Glomerular endothelial cell (primary cell): ENCODE results near the gene ATP8B3. TPM values are rescaled to one million over a fixed set of nuclear protein-coding genes. Genes with fewer than 3 reads are reported as not detected.

Experiments
- DNase-seq: peaks from one replicate; pipeline ENCODE4 v3.0.0-alpha.2; 2011; ENCODE audit warnings: low read depth, low spot score; ENCODE audit errors: extremely low read depth
- total RNA-seq: library from RNA; depleted of rRNA; stranded (reverse); fragments of >200 nt; gene quantifications from 2 replicates; pipeline ENCODE4 v1.2.3, GENCODE V29; 2015

ATP8B3 gene
- total RNA-seq, 1 donor from 2014 or later = 1.5 TPM

DNA sequence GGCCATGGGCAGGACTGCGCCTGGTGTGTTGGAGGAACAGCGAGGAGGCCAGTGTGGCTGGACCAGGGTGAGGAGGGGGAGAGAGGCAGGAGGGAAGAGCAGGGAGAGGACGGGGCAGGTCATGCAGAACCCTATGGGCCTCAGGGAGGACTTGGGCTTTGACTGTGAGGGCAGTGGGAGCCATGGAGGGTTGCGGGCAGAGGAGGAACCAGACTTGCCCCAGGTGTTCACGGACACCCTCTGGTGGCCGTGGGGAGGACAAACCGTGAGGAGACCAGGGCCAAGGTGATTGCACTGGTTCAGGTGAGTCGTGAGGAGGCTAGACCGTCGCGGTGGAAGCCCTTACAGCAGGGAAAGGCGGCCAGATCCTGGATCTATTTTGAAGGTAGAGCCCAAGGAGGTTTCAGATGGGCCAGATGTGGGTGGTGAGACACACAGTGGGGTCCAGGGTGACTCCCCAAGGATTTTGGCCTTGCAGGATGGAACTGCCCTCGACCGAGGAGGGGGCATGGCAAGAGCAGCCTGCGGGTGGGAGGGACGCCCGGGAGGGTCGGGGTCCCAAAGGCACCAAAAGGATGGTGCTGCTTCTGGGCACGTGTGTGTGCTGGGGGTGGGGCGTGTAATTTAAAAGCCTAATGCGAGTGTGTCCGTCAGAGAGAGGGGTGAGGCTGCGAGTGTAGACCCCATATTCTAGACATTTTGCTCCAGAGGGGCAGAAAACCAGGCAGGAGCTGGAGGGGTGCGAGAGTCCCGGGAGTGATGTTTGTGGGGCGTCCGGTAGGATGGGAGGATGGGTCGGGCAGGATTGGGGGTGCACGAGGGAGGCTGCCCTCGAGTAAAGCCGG, 39.0 kb upstream of the ATP8B3 start:
- no peak for DNase-seq

DNA sequence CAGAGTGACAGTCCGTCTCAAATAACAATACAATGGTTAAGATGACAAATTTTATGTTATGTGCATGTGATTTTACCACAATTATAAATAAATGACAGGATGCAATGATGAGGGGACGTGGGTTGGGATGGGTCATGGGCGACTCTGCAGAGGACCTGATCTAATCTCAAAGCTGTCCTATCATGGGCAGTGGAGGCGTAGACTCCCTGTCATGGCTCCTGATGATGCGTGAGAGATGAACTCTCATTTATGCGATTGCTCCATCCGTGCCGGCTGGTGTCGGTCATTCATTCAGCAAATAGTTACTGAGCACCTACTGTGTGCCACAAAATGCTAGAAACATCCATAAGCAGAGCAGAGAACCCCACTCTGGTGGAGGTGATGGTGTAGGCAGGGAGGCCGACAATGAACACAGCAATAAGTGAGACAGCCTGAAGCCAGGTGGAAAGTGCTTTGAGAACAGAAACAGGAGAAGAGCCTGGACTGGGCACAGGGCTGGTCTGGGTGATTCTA, 37.9 kb upstream of the ATP8B3 start:
- no peak for DNase-seq

DNA sequence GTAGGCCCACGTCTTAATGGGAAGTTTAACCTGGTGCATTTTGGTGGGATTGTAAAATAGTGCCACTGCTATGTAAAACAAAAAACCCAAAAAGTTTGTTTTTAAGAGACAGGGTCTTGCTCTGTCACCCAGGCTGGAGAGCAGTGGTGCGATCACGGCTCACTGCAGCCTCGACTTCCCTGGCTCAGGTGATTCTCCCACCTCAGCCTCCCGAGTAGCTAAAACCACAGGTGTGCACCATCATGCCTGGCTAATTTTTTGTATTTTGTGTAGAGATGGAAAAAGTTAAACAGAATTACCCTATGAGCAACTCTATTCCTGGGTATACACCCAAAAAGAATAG, 37.0 kb upstream of the ATP8B3 start:
- DNase-seq = no peak

DNA sequence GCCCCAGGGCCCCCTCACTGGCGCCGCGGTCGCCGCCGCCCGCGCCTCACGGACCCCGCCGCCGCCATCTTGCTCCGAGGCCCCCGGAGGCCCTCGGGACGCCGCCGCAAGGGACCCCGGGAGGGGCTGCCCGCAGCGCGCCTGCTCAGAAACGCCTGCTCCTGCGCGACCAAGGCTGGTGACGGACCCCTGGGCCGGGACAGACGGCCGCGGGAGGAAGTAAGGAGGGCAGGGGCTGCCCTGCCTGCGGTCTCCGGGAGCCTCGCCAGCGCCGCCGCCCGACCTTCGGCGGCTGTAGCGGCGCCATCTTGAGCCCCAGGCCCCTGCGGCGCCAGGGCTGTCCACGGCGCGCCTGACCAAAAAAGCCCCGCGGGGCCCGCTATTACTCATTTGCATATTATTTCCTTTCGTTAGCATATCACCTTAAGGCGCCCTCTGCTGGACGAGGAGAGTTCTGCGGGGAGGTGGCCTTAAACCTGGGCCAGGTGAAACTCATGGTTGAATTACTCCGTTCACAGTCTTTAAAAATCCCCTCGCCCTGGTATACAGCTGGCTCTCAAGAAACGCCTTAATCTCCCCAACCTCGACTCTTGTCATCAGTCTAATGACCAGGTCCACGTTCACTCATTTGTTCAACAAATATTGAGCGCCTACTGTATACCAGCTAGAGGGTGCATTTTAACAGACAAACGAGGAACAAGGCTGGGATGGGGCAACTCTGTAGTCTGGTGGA, 36.5 kb upstream of the ATP8B3 start, which contains the start of gene REXO1:
REXO1 (minus strand) TSS at position 85 of the 733 bp plus-strand sequence. CDS start 125 bp downstream, outside the sequence.
- DNase-seq = peak; percentile 57

DNA sequence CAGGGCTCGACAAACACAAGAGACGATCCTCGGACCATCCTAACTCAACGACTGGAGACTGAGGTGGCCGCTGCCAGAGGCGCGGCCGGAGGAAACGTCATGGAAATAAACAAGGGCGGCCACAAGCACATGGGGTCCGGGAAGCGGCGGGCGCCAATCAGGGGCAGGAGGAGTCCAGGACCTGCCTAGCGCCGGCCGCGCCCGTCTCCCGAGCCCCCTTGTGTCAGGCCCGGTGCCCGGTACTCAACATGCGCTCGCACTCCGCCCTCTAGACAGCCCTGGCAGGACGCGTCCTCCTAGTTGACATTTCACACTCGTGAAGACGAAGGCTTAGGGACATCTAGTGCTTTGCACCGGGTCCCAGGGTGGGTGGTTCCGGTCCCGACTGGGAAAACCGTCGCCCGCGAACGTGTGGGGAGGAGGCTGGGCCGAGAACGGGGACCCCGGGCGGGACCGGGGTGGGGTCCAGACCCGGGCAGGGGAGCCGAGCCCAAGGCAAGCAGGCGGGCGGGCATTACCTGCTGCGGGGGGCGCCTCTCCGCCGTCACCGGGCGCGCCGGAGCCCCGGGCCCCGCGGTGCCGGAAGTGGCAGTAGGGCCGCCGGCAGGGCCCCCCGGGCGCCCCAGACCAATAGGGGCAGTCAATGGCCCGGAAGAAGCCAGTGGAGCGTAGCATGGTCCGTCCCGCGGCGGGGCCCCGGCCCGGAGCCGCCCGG, 35.8 kb upstream of the ATP8B3 start:
- no peak for DNase-seq

DNA sequence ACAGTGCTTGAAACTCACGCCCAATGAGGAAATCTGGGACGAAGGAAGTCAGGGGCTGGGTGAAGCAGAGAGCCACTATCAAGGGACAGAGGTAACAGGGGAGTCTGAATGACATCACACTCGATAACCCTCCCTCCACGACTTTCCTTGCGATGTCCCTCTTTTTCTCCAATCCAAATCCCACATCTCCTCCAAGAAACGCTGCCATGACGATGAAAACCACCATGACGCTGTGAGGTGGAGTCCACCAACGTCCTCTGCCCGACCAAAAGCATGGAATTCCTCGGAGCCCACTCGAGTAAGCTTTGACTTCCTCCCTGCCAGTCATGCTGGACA, 35.2 kb upstream of the ATP8B3 start:
- DNase-seq = no peak

DNA sequence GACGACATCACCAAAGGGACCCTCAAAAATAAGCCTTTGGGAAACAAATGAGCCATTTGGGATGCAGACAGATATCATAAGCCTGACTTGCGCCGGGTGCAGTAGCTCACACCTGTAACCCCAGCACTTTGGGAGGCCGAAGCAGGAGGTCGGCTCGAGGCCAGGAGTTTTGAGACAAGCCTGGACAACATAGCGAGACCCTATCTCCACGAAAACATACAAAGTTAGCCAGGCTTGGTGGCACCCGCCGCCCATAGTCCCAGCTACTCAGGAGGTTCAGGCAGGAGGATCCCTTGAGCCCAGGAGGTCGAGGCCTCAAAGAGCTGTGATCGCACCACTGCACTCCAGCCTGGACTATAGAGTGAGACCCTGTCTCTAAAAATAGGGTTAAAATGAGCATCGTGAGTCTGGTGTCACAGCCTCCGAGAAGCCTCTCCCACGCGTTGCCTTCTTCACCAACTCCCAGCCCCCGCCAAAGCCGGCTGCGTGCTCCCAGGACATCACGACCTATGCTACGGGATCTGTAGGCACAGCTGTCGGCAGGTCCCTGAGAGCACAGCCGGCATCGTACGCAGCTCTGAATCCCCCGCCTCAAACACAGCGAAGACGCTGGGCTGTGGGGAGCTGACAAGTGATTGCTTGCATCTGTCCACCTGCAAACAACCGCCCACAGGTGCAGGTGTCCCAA, 34.6 kb upstream of the ATP8B3 start:
- no peak for DNase-seq

DNA sequence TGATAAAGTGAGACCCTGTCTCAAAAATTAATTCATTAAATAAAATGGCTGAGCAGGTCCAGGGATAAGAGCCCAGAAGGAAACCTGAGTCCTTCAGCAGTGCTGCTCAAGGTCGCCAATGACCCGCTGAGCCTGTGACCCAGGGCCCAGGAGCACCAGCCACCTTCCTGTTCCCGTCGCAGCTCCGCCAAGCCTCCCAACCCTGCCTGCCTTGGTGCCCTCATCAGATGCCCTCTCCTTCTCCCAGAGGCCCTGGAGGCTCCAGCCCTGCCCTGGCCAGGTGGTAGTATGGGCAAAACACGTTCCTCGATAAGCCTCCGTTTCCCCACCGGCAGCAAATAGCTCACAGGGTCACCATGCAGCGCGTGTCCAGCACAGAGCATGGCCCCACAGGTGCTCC, 33.6 kb upstream of the ATP8B3 start:
- no peak for DNase-seq

DNA sequence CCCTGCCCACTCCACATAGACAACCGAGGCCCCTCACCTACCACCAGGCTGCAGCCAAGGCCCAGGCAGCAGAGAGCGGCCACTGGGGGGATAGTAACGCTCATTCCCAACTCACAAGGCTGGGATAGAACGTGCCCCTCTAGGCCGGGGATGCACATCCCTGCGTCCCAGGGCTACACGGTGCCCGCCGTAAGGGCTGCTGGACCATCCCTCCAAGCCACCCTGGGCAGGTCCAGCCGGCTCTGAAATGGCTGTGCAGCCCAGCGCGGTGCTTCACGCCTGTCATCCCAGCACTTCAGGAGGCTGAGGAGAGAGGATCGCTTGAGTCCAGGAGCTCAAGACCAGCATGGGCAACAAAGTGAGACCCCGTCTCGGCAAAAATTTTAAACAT, 33.0 kb upstream of the ATP8B3 start:
- no peak for DNase-seq

DNA sequence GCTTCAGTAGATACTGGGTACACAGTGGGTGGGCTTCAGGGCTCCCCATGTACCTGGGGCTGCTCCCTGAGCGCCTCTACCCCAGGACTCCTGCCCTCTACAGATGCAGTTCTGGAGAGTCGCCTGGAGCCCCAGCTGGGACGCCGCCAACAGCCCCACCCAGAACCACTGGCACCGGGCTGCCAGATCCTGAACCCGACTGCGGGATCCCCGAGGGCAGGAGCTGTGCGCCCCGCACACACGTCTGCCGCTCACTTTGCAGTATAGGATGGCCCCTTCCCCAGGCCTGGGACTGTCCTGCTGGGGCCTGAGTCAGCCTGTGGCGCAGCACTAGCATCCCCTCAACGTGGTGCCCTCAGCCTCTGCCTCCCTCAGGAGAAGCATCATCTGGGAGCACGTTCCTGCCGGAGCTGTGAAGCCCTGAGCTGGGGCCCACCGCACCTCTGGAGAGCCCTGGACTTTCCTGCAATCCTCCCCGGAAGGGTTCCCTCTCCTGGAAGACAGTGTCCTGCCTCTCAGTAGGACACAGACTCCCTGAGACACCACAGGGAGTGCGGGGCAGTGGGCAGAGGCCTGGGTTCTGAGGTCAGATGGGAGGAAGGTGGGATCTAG, 32.5 kb upstream of the ATP8B3 start:
- DNase-seq = no peak

DNA sequence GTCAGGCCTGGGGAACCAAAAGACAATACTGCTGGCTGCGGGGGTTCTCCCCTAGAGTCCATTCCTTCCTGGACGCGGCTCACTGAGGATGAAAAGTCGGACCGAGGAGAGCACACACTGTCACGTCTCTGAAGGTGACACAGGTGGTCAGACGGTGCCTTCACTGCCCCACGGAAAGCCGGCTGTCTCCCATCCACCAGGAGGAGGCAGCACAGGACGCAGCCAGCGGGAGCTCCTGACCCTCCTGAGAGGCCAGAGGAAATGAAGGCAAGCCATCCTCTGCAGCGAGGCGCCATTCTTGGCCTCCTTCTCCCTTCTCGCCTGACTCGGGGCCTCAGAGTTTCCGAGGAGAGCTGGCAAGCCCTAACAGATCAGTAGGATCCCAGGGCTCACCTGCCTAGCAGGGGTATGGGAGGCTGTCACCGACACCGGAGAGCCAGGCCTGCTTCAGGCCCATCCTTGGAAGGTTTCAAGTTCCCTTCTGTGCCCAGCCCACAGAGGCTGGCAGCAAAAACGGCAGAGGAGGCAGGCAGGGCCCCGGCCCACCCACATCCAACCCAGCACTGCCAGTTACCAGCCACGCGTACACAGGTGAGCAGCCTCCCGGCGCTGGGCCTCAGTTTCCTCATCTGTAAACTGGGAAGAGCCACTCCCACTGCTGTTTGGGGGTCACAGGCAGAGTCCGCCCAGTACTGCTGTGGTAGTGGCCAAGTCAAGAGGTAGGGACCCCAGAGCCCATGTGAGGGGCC, 31.7 kb upstream of the ATP8B3 start:
- no peak for DNase-seq

DNA sequence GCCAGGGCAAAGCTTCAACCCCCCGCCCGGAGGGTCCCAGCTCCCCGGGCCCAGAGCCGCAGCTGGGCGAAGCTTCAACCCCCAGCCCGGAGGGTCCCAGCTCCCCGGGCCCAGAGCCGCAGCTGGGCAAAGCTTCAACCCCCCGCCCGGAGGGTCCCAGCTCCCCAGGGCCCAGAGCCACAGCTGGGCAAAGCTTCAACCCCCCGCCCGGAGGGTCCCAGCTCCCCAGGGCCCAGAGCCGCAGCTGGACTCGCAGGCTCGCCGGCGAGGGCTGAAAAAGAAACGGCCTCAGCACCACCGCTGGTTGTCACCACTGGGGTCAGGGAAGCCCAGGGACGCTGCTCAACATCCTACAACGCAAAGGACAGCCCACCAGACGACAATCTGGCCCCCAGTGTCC, 31.0 kb upstream of the ATP8B3 start:
- DNase-seq = no peak

DNA sequence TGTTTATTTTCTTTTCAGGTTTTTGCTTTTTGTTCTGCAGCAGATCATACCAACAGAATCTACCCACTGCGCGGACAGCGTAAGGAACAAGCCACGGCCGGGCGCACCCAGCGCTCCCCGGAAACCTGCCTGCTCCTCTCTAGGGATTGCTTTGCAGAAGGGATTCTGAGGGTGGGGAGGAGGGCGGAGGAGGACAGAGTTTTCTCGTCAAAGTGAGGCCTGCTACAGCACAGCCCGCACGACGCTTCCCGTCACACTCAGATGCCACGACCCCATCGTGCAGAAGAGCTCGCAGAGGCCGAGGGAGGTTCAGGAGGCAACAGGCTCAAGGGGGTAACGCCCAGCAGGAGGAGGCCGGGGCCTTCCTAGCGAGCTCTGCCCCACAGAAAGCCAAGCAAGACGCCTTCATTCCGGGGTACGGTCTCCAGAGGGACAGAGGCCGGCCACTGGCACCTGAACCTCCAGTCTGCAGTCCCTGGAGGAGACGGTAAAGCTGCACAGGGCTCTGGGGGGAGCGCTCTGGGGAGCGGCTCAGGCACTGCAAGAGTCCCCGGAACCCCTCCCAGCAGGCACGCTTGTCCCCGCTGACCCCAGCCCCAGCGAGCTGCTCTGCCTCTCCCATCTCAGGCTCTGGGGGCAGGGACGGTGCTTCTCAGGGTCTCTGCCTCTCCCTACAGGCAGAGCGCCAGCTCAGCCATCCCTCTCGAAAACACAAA, 29.3 kb upstream of the ATP8B3 start:
- no peak for DNase-seq

DNA sequence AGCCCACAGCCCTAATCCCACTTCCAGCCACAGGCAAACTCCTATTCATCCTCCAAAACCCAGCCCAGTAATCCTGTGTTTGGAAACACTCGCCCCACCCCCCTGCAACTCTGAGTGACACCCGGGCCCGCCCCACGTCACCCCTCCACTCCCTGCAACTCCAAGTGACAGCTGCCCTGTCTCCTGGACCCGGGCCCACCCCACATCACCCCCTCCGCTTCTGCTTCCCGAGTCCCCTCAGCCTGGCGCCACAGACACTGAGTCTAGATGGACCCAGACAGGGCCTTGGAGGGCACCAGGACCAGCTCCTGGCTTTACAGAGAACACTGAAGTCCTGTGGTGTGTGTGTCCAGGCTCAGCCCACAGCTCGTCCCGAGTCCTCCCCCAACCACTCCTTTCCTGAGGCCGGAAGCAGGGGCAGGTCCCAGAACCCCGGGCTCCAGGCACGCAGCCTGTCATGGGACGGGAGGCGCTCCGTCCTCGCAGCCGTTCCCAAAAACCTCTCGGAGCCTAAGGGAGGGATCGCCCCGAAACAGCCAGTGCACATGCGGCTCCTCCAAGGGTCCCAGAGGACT, 28.6 kb upstream of the ATP8B3 start:
- DNase-seq = no peak

DNA sequence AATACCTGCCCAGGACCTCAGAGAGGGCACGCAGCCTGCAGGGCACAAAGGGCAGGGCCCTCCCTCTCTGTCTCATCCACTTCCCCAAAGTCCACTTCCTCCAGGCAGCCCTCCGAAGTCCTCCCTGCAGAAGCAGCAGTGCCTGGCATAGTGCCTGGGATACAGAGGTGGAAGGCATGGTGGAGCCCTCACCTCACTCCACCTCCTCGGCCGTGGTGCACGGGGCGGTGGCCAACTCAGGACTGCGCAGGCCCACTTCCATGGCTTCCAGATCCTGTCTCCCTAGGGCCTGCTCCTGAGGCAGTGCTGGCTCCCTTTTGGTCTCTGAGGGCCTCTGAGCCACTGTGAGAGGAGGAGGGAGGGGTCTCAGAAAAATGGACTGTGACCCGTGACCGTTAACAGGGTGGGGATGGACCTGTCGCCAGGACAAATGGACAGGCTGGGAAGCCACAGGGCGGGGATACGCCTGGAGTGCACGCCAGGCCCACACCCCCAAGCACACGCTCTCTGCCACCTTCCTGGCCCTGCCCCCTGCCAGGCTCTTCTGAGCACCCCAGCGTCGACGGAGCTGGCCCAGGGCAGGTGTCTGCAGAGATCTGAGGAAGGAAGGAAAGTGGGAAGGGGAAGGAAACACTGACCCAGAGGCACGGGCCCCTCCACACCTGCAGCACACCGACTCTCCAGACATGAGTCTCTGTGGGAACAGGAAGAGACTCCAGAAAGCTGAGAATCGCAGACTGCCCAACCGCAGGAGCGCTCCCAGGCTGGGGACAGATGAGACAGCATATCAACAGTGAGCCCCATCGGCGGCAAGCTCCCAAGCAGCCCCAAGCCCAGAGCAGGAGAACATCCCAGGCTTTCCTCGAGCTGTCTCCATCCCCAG, 27.8 kb upstream of the ATP8B3 start:
- no peak for DNase-seq

DNA sequence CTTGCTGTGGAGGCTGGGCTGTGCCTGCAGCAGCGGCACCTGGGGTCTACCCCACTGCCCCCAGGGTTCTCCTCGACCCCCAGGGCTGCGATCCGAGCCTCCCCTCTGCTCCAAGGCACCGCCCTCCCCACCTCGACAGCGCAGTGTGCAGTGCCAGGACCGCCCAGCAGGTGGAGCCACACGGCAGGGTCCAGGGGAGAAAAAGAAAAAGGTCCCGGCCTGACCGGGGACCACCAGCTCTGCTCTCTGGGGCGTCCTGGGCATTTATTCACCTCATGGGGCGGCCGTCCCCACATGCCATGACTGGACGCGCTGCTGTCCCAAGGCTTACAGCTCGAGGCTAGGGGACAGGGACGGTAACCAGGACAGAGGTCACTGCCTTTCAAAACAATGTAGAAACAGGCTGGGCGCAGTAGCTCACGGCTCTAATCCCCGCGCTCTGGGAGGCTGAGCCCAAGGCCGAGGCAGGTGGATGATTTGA, 25.6 kb upstream of the ATP8B3 start:
- no peak for DNase-seq

DNA sequence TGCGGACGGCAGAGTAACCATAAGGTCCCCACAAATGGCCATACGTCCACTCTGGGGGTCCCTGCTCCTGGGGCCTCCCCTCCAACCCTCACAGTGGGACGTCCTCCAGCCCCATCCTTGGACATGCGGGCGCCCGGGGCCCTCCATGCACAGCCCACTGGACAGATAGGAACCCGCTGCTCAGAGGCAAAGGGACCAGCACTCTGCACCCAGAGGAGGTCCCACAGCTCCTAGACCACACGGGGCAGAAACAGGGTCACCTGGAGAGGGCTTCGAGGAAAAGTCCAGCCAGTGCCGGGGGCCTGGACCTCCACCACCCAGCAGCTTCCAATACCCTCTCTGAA, 25.1 kb upstream of the ATP8B3 start:
- no peak for DNase-seq
